K562 (cell line): Measurements from ENCODE around the gene AMIGO1. TPM values are rescaled to one million over a fixed set of nuclear protein-coding genes. Genes with fewer than 3 reads are reported as not detected.

Experiments
- ARID2 ChIP-seq: fragments of 450-650 bp; IDR thresholded peaks from 2 replicates; pipeline ENCODE4 v1.6.1; 2017; ENCODE audit warnings: antibody characterized with exemption, mild to moderate bottlenecking
- CBFB ChIP-seq: sonication (generic); formaldehyde crosslinking; IDR thresholded peaks from 2 replicates; pipeline ENCODE4 v1.4.0; 2020; ENCODE audit warnings: mild to moderate bottlenecking, missing genetic modification reagents
- FOSL1 ChIP-seq: fragments of 200-800 bp; sonication (Bioruptor generic); conservative IDR thresholded peaks from 2 replicates; pipeline ENCODE4 v1.6.1; 2016; ENCODE audit warnings: missing genetic modification characterization, missing compliant biosample characterization
- HDAC3 ChIP-seq: fragments of 450-650 bp; IDR thresholded peaks from 2 replicates; pipeline ENCODE4 v1.6.1; 2018; ENCODE audit warnings: borderline replicate concordance, mild to moderate bottlenecking, moderate library complexity; ENCODE audit not compliant: partially characterized antibody
- HMG20B ChIP-seq: fragments of 250-450 bp; sonication (Bioruptor Pico); IDR thresholded peaks from 2 replicates; pipeline ENCODE4 v1.5.0; 2021; ENCODE audit warnings: mild to moderate bottlenecking
- MYC ChIP-seq, 2 experiments: fragments of 250-450 bp in 1 of 2; sonication (Bioruptor Pico) in 1 of 2; IDR thresholded peaks; 2 replicates each; pipeline versions ENCODE4 v1.5.1 to v1.6.1; 2012 to 2021; ENCODE audit warnings: low read depth in 2 of 2, borderline replicate concordance in 1 of 2, improper control_type of control experiment in 1 of 2, low read length in 1 of 2, mild to moderate bottlenecking in 1 of 2, moderate library complexity in 1 of 2
- NEUROD1 ChIP-seq: fragments of 150-350 bp; IDR thresholded peaks from 2 replicates; pipeline ENCODE4 v1.6.1; 2014; ENCODE audit warnings: borderline replicate concordance, low read length, low read depth; ENCODE audit not compliant: partially characterized antibody
- PCBP2 ChIP-seq: fragments of 200-400 bp; formaldehyde crosslinking; IDR thresholded peaks from 2 replicates; pipeline ENCODE4 v1.6.1; 2018; ENCODE audit warnings: low read length, low read depth, mild to moderate bottlenecking, moderate library complexity; ENCODE audit not compliant: poor library complexity, severe bottlenecking
- TEAD4 ChIP-seq, 2 experiments: sonication (generic) in 1 of 2; formaldehyde crosslinking in 1 of 2; IDR thresholded peaks; 2 replicates each; pipeline versions ENCODE4 v1.6.1 to v1.8.0; 2012 to 2022; ENCODE audit warnings: borderline replicate concordance in 1 of 2, inconsistent platforms in 1 of 2, low read length in 1 of 2, mild to moderate bottlenecking in 1 of 2, missing genetic modification reagents in 1 of 2
- polyA plus RNA-seq, 8 experiments: library from polyadenylated mRNA; depleted of rRNA in 4 of 8; stranded (reverse) in 5 of 8; unstranded in 3 of 8; fragments of >200 nt; fragmentation: Nextera tagmentation in 2 of 8; fragmentation: Illumina TruSeq in 1 of 8; extraction: Ambion mirVana in 2 of 8; extraction: Trizol in 1 of 8; gene quantifications; 2 replicates each; pipeline versions ENCODE4 v1.2.1 to v1.2.3, GENCODE V29; 2011 to 2014; ENCODE audit warnings: inconsistent platforms in 1 of 8, missing spikeins in 1 of 8
- total RNA-seq, 7 experiments: library from RNA; depleted of rRNA in 6 of 7; stranded (reverse); fragments of >200 nt in 6 of 7; fragmentation: Illumina TruSeq in 2 of 7; extraction: Trizol in 2 of 7; gene quantifications; 2 replicates each; pipeline versions ENCODE4 v1.2.1 to v1.2.3, GENCODE V29; 2011 to 2021; ENCODE audit warnings: low replicate concordance in 1 of 7
- TF ChIP-seq, protein P1 (sequence below): fragments of 250-450 bp; sonication (Bioruptor Pico); IDR thresholded peaks from 2 replicates; pipeline ENCODE4 v1.5.0; 2021
- TF ChIP-seq, protein P2 (sequence below), 2 experiments: fragments of 450-650 bp; IDR thresholded peaks; 2 replicates each; pipeline ENCODE4 v1.6.1; 2016
- TF ChIP-seq, protein P3 (sequence below), 2 experiments: fragments of 450-650 bp; formaldehyde crosslinking in 1 of 2; IDR thresholded peaks; 2 replicates each; pipeline versions ENCODE4 v1.4.0 to v1.6.1; 2014 to 2020; ENCODE audit warnings: mild to moderate bottlenecking in 2 of 2, borderline replicate concordance in 1 of 2, low read depth in 1 of 2

The AMIGO1 gene
- total and polyA plus RNA-seq, 9 of the 15 experiments (the other 6 are each of a cell fraction or from before 2014, with no cell fraction given): 0.24 to 1.0 (median 0.54) TPM

DNA sequence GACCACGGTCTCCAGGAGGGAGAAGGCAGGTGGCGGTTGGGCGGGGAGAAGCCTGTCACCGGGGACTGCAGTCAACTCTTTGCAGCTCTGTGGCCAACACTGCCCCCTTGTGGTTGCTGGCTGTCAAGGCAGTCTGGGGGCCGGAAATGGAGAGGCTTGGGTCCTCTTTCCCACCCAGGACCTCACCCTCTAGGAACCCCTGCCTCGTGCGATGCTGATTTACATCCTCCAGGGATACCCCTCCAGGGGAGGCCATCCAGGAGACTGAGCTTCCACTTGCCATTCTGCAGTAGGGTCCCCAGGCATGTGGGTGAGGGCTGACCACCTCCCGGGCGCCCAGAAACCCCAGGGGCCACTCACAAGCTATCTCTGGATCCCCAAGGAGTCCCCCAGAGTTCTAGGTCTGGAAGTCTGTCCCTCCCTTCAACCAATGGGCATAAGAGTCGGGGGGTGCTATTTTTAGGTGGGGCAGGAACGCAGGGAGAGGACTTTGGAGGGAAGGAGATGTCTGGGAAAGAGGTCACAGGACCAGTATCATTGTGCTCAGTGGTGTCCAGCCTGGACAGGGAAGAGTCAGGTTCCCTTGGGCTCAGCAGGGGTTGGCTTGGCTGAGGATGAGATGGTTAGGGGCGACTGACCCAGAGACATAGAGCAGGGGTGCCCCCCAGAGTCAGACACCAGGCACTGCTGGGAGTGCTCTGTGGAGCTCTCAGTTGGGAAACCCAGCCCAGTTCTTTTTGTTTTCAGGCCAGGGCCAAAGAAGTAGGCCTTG lies 23.0 kb upstream of the AMIGO1 start (continued):
- TF ChIP-seq MYC (IDR thresholded peaks at IDR 0.05; ENCODE audit: low read depth, low read length) (0 out of 2 replicates have a peak, but pooled peaks have one; percentile 10), MYC (CRISPR knock-in tag; IDR thresholded peaks at IDR 0.05; ENCODE audit: borderline replicate concordance, low read depth) (0 out of 2 replicates have a peak, but pooled peaks have one; percentile 52), TEAD4 (IDR thresholded peaks at IDR 0.05; ENCODE audit: low read length) (no peak), TEAD4 (CRISPR knock-in tag; IDR thresholded peaks at IDR 0.05; ENCODE audit: borderline replicate concordance) (no peak), FOSL1 (tag) (0 out of 2 replicates have a peak, but pooled peaks have one; percentile 16), HMG20B (CRISPR knock-in tag) (no peak), NEUROD1 (no peak), HDAC3 (no peak), CBFB (no peak), PCBP2 (no peak), ARID2 (peak; percentile 74; the same call in 1 of the 2 replicates)
- TF ChIP-seq, protein P1, sequence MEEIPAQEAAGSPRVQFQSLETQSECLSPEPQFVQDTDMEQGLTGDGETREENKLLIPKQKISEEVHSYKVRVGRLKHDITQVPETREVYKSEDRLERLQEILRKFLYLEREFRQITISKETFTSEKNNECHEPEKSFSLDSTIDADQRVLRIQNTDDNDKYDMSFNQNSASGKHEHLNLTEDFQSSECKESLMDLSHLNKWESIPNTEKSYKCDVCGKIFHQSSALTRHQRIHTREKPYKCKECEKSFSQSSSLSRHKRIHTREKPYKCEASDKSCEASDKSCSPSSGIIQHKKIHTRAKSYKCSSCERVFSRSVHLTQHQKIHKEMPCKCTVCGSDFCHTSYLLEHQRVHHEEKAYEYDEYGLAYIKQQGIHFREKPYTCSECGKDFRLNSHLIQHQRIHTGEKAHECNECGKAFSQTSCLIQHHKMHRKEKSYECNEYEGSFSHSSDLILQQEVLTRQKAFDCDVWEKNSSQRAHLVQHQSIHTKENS: no peak
- TF ChIP-seq, protein P2, sequence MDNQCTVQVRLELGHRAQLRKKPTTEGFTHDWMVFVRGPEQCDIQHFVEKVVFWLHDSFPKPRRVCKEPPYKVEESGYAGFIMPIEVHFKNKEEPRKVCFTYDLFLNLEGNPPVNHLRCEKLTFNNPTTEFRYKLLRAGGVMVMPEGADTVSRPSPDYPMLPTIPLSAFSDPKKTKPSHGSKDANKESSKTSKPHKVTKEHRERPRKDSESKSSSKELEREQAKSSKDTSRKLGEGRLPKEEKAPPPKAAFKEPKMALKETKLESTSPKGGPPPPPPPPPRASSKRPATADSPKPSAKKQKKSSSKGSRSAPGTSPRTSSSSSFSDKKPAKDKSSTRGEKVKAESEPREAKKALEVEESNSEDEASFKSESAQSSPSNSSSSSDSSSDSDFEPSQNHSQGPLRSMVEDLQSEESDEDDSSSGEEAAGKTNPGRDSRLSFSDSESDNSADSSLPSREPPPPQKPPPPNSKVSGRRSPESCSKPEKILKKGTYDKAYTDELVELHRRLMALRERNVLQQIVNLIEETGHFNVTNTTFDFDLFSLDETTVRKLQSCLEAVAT (IDR thresholded peaks at IDR 0.05): peak in 1 of 2 experiments; percentile 51; a peak in 1 of 4 replicates
- TF ChIP-seq, protein P3, sequence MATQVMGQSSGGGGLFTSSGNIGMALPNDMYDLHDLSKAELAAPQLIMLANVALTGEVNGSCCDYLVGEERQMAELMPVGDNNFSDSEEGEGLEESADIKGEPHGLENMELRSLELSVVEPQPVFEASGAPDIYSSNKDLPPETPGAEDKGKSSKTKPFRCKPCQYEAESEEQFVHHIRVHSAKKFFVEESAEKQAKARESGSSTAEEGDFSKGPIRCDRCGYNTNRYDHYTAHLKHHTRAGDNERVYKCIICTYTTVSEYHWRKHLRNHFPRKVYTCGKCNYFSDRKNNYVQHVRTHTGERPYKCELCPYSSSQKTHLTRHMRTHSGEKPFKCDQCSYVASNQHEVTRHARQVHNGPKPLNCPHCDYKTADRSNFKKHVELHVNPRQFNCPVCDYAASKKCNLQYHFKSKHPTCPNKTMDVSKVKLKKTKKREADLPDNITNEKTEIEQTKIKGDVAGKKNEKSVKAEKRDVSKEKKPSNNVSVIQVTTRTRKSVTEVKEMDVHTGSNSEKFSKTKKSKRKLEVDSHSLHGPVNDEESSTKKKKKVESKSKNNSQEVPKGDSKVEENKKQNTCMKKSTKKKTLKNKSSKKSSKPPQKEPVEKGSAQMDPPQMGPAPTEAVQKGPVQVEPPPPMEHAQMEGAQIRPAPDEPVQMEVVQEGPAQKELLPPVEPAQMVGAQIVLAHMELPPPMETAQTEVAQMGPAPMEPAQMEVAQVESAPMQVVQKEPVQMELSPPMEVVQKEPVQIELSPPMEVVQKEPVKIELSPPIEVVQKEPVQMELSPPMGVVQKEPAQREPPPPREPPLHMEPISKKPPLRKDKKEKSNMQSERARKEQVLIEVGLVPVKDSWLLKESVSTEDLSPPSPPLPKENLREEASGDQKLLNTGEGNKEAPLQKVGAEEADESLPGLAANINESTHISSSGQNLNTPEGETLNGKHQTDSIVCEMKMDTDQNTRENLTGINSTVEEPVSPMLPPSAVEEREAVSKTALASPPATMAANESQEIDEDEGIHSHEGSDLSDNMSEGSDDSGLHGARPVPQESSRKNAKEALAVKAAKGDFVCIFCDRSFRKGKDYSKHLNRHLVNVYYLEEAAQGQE (IDR thresholded peaks at IDR 0.05; ENCODE audit: borderline replicate concordance): peak; percentile 86
- TF ChIP-seq, protein P3 (CRISPR knock-in tag; IDR thresholded peaks at IDR 0.05; ENCODE audit: low read depth): 0 out of 2 replicates have a peak, but pooled peaks have one; percentile 23
